GM12878 (cell line): ENCODE results near the gene HINT3. TPM values are rescaled to one million over a fixed set of nuclear protein-coding genes. Genes with fewer than 3 reads are reported as not detected.
A peak's percentile ranks its signal among the peaks of the same experiment; 100 is the strongest.

Source experiments
- ATAC-seq: fragments of 200-7000 bp; cut with Tn5 transposase; 3 replicates; pipeline ENCODE4 v1.9.1; 2020; ENCODE audit warnings: mild to moderate bottlenecking, moderate library complexity
- BruUV-seq: library from RNA; stranded (reverse); fragments of 400-500 nt; replicated peaks from 2 replicates; lab custom pipeline; 2021; lab: Mats Ljungman, UMichigan
- CTCF ChIA-PET: fragments of 300-600 bp; sonication (Branson Sonifier 250); formaldehyde crosslinking; extraction: SDS; loops from one replicate; lab custom pipeline; 2021; ENCODE audit warnings: inconsistent platforms; lab: Yijun Ruan, JAX
- POLR2A ChIA-PET: fragments of 350-600 bp; formaldehyde crosslinking; extraction: SDS; loops from one replicate; lab custom pipeline; 2021; ENCODE audit warnings: inconsistent platforms; lab: Charles Lee
- RAD21 ChIA-PET: fragments of 300-600 bp; sonication (Branson Sonifier 250); formaldehyde crosslinking; loops from one replicate; lab custom pipeline; 2023; ENCODE audit warnings: antibody characterized with exemption; ENCODE audit not compliant: unreplicated experiment; lab: Charles Lee
- SMC1A ChIA-PET: fragments of 300-600 bp; sonication (Branson Sonifier 250); formaldehyde crosslinking; loops from one replicate; lab custom pipeline; 2023; ENCODE audit not compliant: unreplicated experiment, uncharacterized antibody; lab: Charles Lee
- DNase-seq: peaks from one replicate; pipeline ENCODE4 v3.0.0-alpha.2; 2011; ENCODE audit warnings: low read depth, low spot score
- FAIRE-seq: peaks from 3 replicates; lab custom pipeline; 2011; peaks lifted over from hg19 to GRCh38; lab: Jason Lieb, UNC
- H2AFZ ChIP-seq: 2 replicates; pipeline ENCODE4 v1.6.0; 2011; ENCODE audit warnings: low read depth, low read length, control low read depth; ENCODE audit not compliant: control insufficient read depth
- H3K27ac ChIP-seq: 2 replicates; pipeline ENCODE4 v1.5.1; 2011; ENCODE audit warnings: control low read depth; ENCODE audit not compliant: control insufficient read depth, insufficient read depth
- H3K27me3 ChIP-seq, 2 experiments: replicated peaks in 1 of 2; 2 replicates each; pipeline versions ENCODE4 v1.6.0 to v1.6.1; 2011; ENCODE audit warnings: low read length in 1 of 2; ENCODE audit not compliant: control insufficient read depth in 2 of 2, insufficient read depth in 2 of 2
- H3K36me3 ChIP-seq, 2 experiments: 2 replicates each; pipeline ENCODE4 v1.5.1; 2011; ENCODE audit warnings: low read length in 1 of 2; ENCODE audit not compliant: control insufficient read depth in 2 of 2, insufficient read depth in 2 of 2
- H3K4me1 ChIP-seq: 2 replicates; pipeline ENCODE4 v1.6.1; 2011; ENCODE audit warnings: mild to moderate bottlenecking, low read length, moderate library complexity, mixed read lengths; ENCODE audit not compliant: control insufficient read depth, insufficient read depth
- H3K4me2 ChIP-seq: 2 replicates; pipeline ENCODE4 v1.6.0; 2011; ENCODE audit warnings: control low read depth; ENCODE audit not compliant: control insufficient read depth, insufficient read depth
- H3K4me3 ChIP-seq: fragments of 200-600 bp; sonication (generic); 2 replicates; pipeline ENCODE4 v1.5.1; 2016
- H3K79me2 ChIP-seq: 2 replicates; pipeline ENCODE4 v1.6.0; 2011; ENCODE audit warnings: low read length; ENCODE audit not compliant: control insufficient read depth, insufficient read depth
- H3K9ac ChIP-seq: 2 replicates; pipeline ENCODE4 v1.8.0; 2011; ENCODE audit warnings: low read length, control low read depth, mixed read lengths; ENCODE audit not compliant: control insufficient read depth, insufficient read depth
- H3K9me3 ChIP-seq: replicated peaks from 3 replicates; pipeline ENCODE4 v1.5.1; 2011; ENCODE audit warnings: mild to moderate bottlenecking, low read length; ENCODE audit not compliant: control insufficient read depth, insufficient read depth
- H4K20me1 ChIP-seq: 2 replicates; pipeline ENCODE4 v1.6.0; 2011; ENCODE audit not compliant: control insufficient read depth, insufficient read depth
- RAD21 ChIP-seq: IDR thresholded peaks from 2 replicates; pipeline ENCODE4 v1.6.1; 2011; ENCODE audit warnings: mild to moderate bottlenecking, low read depth, low read length, moderate library complexity; ENCODE audit not compliant: insufficient read depth
- RUNX3 ChIP-seq: IDR thresholded peaks from 2 replicates; pipeline ENCODE4 v1.6.1; 2012; ENCODE audit warnings: low read length, inconsistent platforms
- SMC3 ChIP-seq: IDR thresholded peaks from 2 replicates; pipeline ENCODE4 v1.6.1; 2011; ENCODE audit warnings: low read length, improper control_type of control experiment, borderline replicate concordance
- WGBS: methylation state at CpG from one replicate; pipeline ENCODE4 v1.1.6; 2016; ENCODE audit warnings: low lambda C conversion rate; ENCODE audit not compliant: insufficient replicate concordance, insufficient coverage; ENCODE audit errors: missing lambda C conversion rate; 5-methylcytosine and 5-hydroxymethylcytosine counted together
- in situ Hi-C: fragments of 300-500 bp; cut with MboI; formaldehyde crosslinking; loops from 9 replicates; pipeline ENCODE4 v1.14.3; 2018; ENCODE audit warnings: mixed read lengths
- intact Hi-C: fragments of 100-400 bp; cut with micrococcal nuclease; formaldehyde crosslinking; loops from one replicate; pipeline ENCODE4 v1.14.2; 2022; ENCODE audit not compliant: unreplicated experiment
- polyA plus RNA-seq, 11 experiments: library from polyadenylated mRNA; depleted of rRNA in 4 of 11; unstranded in 6 of 11; stranded (reverse) in 5 of 11; fragments of >200 nt; fragmentation: Nextera tagmentation in 4 of 11; fragmentation: Illumina TruSeq in 1 of 11; extraction: Ambion mirVana in 4 of 11; extraction: Trizol in 1 of 11; gene quantifications; 1 replicate in 1 of 11; 2 replicates in 10 of 11; pipeline versions ENCODE4 v1.2.1 to v1.2.3, GENCODE V29; 2011 to 2016; ENCODE audit warnings: inconsistent platforms in 2 of 11, missing spikeins in 2 of 11, low read depth in 1 of 11
- total RNA-seq, 4 experiments: library from RNA; depleted of rRNA in 3 of 4; stranded (reverse); fragments of >200 nt in 3 of 4; fragmentation: Illumina TruSeq in 1 of 4; extraction: Trizol in 1 of 4; gene quantifications; 2 replicates each; pipeline versions ENCODE4 v1.2.1 to v1.2.3, GENCODE V29; 2013 to 2021
- TF ChIP-seq, protein P1 (sequence below), 3 experiments: IDR thresholded peaks in 2 of 3; conservative IDR thresholded peaks in 1 of 3; 2 replicates each; pipeline ENCODE4 v1.5.1; 2011; ENCODE audit warnings: low read depth in 3 of 3, low read length in 3 of 3, mild to moderate bottlenecking in 3 of 3, control low read depth in 2 of 3, moderate library complexity in 2 of 3, inconsistent platforms in 1 of 3, mixed read lengths in 1 of 3; ENCODE audit not compliant: control insufficient read depth in 2 of 3, insufficient read depth in 1 of 3; ENCODE audit errors: extremely low read depth in 1 of 3

The HINT3 gene
- total and polyA plus RNA-seq, 10 of the 15 experiments (the other 5 are each of a cell fraction or from before 2014, with no cell fraction given) = 0.72 to 9.1 (median 5.4) TPM

GRCh38 chr6:125952764-125953501 is 3.6 kb upstream of the HINT3 start:
- H3K27me3 ChIP-seq = no peaks in the 10 kb centered on the region
- no peaks in the 10 kb centered on the region for H3K9me3 ChIP-seq
- SMC1A ChIA-PET = interaction anchor here (0.6 to 9.8 kb wide), 26 partner anchors 8 to 640 kb away, joined by 3 to 179 read pairs (median 5); partner anchors contain the start of gene NCOA7
- H3K4me3 ChIP-seq = no peak overlapping the region
- peaks cover 6% of the 10 kb centered on the region for H3K4me1 ChIP-seq
- H3K9ac ChIP-seq = no peak overlapping the region
- H3K36me3 ChIP-seq = no peaks in the 10 kb centered on the region
- 66% methylated on average over 6 of the region's 7 CpGs for WGBS
- in situ Hi-C loops (no loop called here), intact Hi-C loops (loop anchor here (2.0 kb wide), 1 partner anchor 94 kb away; no protein-coding TSS in a partner anchor)
- H4K20me1 ChIP-seq = no peaks in the 10 kb centered on the region
- peak; percentile 62 for FAIRE-seq
- TF ChIP-seq SMC3 (peak; percentile 65; the same call in 1 of the 2 replicates), RUNX3 (no peak), RAD21 (peak; percentile 76)
- TF ChIP-seq, protein P1, sequence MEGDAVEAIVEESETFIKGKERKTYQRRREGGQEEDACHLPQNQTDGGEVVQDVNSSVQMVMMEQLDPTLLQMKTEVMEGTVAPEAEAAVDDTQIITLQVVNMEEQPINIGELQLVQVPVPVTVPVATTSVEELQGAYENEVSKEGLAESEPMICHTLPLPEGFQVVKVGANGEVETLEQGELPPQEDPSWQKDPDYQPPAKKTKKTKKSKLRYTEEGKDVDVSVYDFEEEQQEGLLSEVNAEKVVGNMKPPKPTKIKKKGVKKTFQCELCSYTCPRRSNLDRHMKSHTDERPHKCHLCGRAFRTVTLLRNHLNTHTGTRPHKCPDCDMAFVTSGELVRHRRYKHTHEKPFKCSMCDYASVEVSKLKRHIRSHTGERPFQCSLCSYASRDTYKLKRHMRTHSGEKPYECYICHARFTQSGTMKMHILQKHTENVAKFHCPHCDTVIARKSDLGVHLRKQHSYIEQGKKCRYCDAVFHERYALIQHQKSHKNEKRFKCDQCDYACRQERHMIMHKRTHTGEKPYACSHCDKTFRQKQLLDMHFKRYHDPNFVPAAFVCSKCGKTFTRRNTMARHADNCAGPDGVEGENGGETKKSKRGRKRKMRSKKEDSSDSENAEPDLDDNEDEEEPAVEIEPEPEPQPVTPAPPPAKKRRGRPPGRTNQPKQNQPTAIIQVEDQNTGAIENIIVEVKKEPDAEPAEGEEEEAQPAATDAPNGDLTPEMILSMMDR (IDR thresholded peaks at IDR 0.05 in 2 of 3, conservative IDR thresholded peaks at IDR 0.05 in 1 of 3; ENCODE audit: control insufficient read depth in 2 of 3, extremely low read depth in 1 of 3, insufficient read depth in 1 of 3, low read depth in 3 of 3, low read length in 3 of 3) = peak; percentile 34 to 76 (median 68); a peak in 5 of 6 replicates
- no peak for DNase-seq
- H3K4me2 ChIP-seq = no peak overlapping the region
- H3K79me2 ChIP-seq = peaks cover 13% of the 10 kb centered on the region
- CTCF ChIA-PET = interaction anchor here (0.7 to 15.3 kb wide), 33 partner anchors 8 to 649 kb away, joined by 3 to 505 read pairs (median 5); partner anchors contain the start of gene NCOA7
- H2AFZ ChIP-seq = no peak overlapping the region
- RAD21 ChIA-PET = interaction anchor here (0.8 to 3.4 kb wide), 17 partner anchors 10 to 642 kb away, joined by 3 to 48 read pairs (median 7); partner anchors contain the start of gene NCOA7
- POLR2A ChIA-PET = interaction anchor here (0.8 to 1.2 kb wide), 3 partner anchors 158 to 171 kb away, joined by 3 read pairs; partner anchors contain the start of gene NCOA7
- peak; percentile 51 for ATAC-seq
- H3K27ac ChIP-seq = no peak overlapping the region
- no TSS peak for BruUV-seq
